ENCODE results near the gene A4GNT. TPM values are rescaled to one million over a fixed set of nuclear protein-coding genes. Genes with fewer than 3 reads are reported as not detected.

The A4GNT gene
- total and polyA plus RNA-seq, 4 donors = 0.07 to 0.42 (median 0.17) TPM; not detected in 1

- no peak for DNase-seq (ENCODE audit: low spot score)
- no peak overlapping the region for H3K27ac ChIP-seq (ENCODE audit: low read depth in 1 of 2, low read length in 2 of 2)
- H3K36me3 ChIP-seq (ENCODE audit: control insufficient read depth in 4 of 4, insufficient read depth in 3 of 4, low read depth in 1 of 4, low read length in 3 of 4) = no peaks in the 10 kb centered on the region
- peaks cover 0 to 10% (median 0%) of the 10 kb centered on the region in 4 donors for H3K27me3 ChIP-seq (ENCODE audit: control insufficient read depth in 4 of 4, insufficient read depth in 4 of 4, low read length in 3 of 4)
- no peak overlapping the region for H3K9ac ChIP-seq (ENCODE audit: low read depth in 1 of 2, low read length in 2 of 2)
- no peak for TF ChIP-seq ZBTB33 (IDR thresholded peaks at IDR 0.05)
- TF ChIP-seq GABPA (IDR thresholded peaks at IDR 0.05 in 1 of 2, conservative IDR thresholded peaks at IDR 0.05 in 1 of 2) = no peak
- no peak for TF ChIP-seq TAF1 (conservative IDR thresholded peaks at IDR 0.05)
- no peak for TF ChIP-seq EGR1 (IDR thresholded peaks at IDR 0.05; ENCODE audit: low read depth in 2 of 2)
- TF ChIP-seq RXRA (IDR thresholded peaks at IDR 0.05) = no peak
- TF ChIP-seq RAD21 (IDR thresholded peaks at IDR 0.05) = no peak
- no peak for TF ChIP-seq FOXA2 (IDR thresholded peaks at IDR 0.05)
- TF ChIP-seq YY1 (IDR thresholded peaks at IDR 0.05) = no peak
- no peak for TF ChIP-seq HNF4G (IDR thresholded peaks at IDR 0.05)
- no peak for TF ChIP-seq MAX (IDR thresholded peaks at IDR 0.05)
- TF ChIP-seq HNF4A (conservative IDR thresholded peaks at IDR 0.05) = no peak
- no peak for TF ChIP-seq ATF3 (IDR thresholded peaks at IDR 0.05)
- no peak for TF ChIP-seq FOXA1 (IDR thresholded peaks at IDR 0.05)
- H3K4me3 ChIP-seq (ENCODE audit: low read depth in 1 of 3, low read length in 3 of 3) = no peak overlapping the region
- H3K9me3 ChIP-seq (ENCODE audit: control insufficient read depth in 4 of 4, low read length in 3 of 4) = no peaks in the 10 kb centered on the region
- WGBS = 86% methylated on average over 5 of the region's 5 CpGs
- H3K4me1 ChIP-seq (ENCODE audit: control insufficient read depth in 4 of 4, insufficient read depth in 4 of 4, low read length in 3 of 4) = no peaks in the 10 kb centered on the region
Measured at GRCh38 chr3:138081371-138082084, 50.7 kb downstream of the A4GNT start.

- H3K36me3 ChIP-seq (ENCODE audit: control insufficient read depth in 4 of 4, insufficient read depth in 3 of 4, low read depth in 1 of 4, low read length in 3 of 4) = no peaks in the 10 kb centered on the region
- no peak for TF ChIP-seq FOXA2 (IDR thresholded peaks at IDR 0.05)
- TF ChIP-seq ZBTB33 (IDR thresholded peaks at IDR 0.05) = no peak
- no peak for TF ChIP-seq YY1 (IDR thresholded peaks at IDR 0.05)
- no peak for TF ChIP-seq ATF3 (IDR thresholded peaks at IDR 0.05)
- TF ChIP-seq GABPA (IDR thresholded peaks at IDR 0.05 in 1 of 2, conservative IDR thresholded peaks at IDR 0.05 in 1 of 2) = no peak
- TF ChIP-seq JUND (IDR thresholded peaks at IDR 0.05) = no peak
- no peak for TF ChIP-seq REST (IDR thresholded peaks at IDR 0.05)
- no peak for TF ChIP-seq RAD21 (IDR thresholded peaks at IDR 0.05)
- TF ChIP-seq NR2F2 (IDR thresholded peaks at IDR 0.05) = no peak
- no peak for TF ChIP-seq FOXA1 (IDR thresholded peaks at IDR 0.05)
- TF ChIP-seq HNF4G (IDR thresholded peaks at IDR 0.05) = no peak
- TF ChIP-seq RXRA (IDR thresholded peaks at IDR 0.05) = no peak
- TF ChIP-seq TAF1 (conservative IDR thresholded peaks at IDR 0.05) = no peak
- no peaks in the 10 kb centered on the region for H3K4me1 ChIP-seq (ENCODE audit: control insufficient read depth in 4 of 4, insufficient read depth in 4 of 4, low read length in 3 of 4)
- no peak overlapping the region for H3K4me3 ChIP-seq (ENCODE audit: low read depth in 1 of 3, low read length in 3 of 3)
- no peak overlapping the region for H3K27ac ChIP-seq (ENCODE audit: low read depth in 1 of 2, low read length in 2 of 2)
- 92% methylated on average over 5 of the region's 5 CpGs for WGBS
- no peak for DNase-seq (ENCODE audit: low spot score)
- no peaks in the 10 kb centered on the region for H3K9me3 ChIP-seq (ENCODE audit: control insufficient read depth in 4 of 4, low read length in 3 of 4)
- H3K9ac ChIP-seq (ENCODE audit: low read depth in 1 of 2, low read length in 2 of 2) = no peak overlapping the region
- peaks cover 0 to 10% (median 0%) of the 10 kb centered on the region in 4 donors for H3K27me3 ChIP-seq (ENCODE audit: control insufficient read depth in 4 of 4, insufficient read depth in 4 of 4, low read length in 3 of 4)
Measured at GRCh38 chr3:138079901-138080300, 52.3 kb downstream of the A4GNT start.
